SHP77 (cell line): ENCODE data around the gene MME.
"Not testable (repeated sequence)": the region's sequence is repeated elsewhere in the genome, so short reads cannot be mapped to it uniquely, and the experiment has no call there.

Experiments
- DNase-seq, 2 experiments: peaks; one replicate each; lab custom pipeline; 2025; lab: John Stamatoyannopoulos, UW

The MME gene

DNA sequence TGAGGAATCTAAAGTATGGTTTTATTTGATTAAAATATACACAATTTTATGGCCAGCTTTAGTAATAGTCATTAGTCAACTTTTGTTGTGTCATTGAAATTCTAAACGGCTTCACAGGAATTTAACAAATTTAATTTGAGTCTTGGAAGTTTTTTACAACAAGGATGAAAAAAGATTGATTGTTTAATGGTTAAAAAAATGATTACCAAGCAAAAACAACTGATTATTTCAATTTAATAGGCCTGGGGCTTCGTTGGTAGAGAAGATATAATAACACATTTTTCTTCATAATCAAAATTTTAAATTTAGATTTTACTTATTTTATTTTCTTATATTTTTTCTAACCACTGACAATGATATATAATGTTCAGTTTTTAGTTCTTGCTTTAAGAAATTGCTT is 4.4 kb downstream of the MME start:
- DNase-seq: no peak

DNA sequence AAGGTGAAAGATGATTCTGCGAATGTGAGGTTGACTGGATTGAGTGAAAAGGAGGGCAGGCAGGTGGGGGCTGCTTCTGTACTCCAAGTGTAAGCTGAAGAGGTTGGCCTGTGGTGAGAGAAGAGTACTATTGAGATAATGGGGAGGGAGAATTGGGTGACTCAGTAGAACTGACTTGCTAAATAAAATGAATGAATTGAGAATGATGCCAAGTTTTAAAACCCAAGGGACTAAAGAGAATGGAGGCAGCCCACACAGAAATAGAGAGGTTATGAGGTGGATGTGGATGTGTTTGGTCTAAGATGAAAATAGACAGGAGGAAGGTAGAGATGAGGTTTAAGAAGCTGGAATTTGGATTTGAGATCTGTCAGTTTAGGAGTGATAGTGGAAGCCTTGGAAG is 5.9 kb downstream of the MME start:
- no peak for DNase-seq

DNA sequence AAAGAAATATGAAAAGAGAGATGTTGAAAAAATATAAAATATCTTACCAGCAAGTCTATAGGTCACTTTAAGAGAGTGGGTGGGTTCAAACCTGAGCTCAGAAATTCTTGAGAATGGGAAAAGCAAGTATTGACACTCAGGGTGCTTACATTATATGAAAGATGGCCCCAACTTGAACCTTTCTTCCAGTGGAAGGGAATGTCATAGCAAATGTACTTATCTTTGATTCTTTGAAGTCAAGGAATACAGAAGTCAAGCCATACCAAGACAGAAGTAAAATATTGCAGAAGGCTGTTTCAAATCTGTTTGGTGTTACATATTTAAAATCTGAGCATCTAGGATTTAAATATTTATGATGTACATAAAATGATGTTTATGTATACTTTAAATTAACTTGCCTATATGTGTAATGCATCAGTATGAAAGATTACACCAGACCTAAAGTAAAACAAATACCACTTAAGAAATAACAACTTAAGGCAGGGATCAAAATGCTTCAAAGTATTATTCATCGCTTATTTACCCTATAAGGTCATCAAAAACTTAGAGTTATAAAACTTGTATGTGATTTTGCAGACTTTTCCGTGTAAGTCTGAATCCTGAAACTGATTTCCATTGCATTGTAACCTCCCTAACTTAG is 8.7 kb downstream of the MME start:
- DNase-seq: no peak

DNA sequence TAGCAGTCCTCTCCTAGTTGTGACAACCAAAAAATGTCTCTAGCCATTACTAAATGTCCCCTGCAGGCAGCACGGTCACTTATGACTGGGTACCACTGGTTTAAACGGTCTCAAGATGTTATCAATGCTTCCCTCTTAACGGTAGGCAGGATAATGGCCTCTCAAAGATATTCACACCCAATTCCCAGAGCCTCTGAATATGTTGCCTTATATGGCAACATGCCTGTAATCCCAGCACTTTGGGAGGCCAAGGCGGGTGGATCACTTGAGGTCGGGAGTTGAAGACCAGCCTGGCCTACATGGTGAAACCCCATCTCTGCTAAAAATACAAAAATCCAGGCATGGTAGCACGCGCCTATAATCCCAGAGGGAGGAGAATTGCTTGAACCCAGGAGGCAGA is 9.4 kb downstream of the MME start:
- DNase-seq: no peak

DNA sequence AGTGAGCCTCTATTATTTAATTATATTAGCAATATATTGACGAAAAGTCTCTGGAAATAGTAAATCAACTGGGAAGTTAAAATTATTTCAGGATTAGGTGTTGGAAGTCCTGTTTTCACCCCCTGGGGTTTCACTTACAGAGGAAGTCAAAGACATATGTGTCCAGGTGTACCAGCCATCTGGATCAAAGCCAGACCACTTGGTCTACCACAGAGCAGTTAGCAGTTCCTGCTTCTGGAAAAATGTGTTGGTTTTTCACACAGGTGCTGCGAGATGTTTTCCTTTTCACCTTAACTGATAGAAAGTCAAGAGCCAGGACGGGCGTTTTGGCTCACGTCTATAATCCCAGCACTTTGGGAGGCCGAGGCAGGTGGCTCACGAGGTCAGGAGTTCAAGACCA is 13.1 kb downstream of the MME start:
- peak in 1 of 2 experiments; percentile 38 for DNase-seq

DNA sequence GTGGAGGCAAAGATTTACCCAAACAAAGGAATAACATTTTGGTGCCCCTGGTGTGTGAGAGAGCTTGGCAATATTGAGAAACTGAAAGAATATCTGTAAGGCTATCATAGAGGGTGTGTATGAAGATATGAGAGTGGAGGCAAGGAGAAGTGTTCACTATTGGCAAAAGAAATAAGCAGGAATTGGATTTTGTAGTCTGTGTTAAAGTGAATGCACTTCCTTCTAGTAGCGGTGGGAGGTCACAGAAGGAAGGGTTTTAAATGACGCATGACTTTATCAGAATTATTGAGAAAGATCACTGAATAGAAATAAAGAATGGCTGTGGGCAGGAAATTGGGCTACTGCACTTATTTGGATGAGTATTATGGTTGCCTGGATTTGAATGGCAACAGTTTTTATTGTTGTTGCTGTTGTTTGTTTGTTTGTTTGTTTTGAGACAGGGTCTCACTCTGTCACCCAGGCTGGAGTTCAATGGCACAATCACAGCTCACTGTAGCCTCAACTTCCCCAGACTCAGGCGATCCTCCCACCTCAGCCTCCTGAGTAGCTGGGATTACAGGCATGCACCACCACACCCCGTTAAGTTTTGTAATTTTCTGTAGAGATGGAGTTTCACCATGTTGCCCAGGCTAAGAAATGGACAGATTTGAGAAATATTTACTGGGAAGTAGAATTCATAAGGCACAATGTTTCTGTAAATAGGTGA is 16.3 kb downstream of the MME start:
- no peak for DNase-seq

DNA sequence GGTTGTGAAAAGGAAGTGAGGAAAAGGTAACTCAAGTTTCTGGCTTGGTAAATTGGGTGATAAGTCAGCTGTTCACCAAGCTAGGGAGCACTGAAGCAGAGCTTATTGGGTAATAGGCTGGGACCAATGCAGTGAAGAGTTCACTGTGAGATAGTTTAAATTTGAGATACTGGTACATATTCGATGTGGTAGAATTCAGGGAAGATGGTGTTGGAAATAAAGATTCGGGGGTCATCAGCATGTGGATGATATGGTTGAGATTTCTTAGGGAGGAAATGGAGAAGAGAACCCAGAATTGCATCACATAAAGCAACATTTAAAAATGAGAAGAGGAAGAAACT is 16.9 kb downstream of the MME start:
- no peak for DNase-seq

DNA sequence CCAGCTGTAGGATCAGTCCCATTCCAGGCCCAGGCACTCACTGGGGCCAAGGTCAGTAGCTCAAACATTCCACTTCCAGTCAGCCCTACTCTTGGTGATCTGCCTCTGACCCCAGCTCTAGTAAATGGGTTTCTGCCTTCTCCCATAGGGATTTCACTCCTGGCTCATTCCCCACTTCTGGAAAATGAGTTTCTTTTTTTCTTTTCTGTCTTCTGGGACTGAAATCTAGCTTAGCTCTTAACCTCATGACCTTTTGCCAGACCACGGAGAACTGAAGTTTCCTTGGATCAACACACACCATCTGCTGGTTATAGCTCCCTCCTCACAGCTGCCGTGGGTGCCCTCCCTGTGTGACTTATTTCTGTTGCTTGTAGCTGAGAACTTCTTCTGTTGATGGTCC is 21.3 kb downstream of the MME start:
- DNase-seq: no peak

DNA sequence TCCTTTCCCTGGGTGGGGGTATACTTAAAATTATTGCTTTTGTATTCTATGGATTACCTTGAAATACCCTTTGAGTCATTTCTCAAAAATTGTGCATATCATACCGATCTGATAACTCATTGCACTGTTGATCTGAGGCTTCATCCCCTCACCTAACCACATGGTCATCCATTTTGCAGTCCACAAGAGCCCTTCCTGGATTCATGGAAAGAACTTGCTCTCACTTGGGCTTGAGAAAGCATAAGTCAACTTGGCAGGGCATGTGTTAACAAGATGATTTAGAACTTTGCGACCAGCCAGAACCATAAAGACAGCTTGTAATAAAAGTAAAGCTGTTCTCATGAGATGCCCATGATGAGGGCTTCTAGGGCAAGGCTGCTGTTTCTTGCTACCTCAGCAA is 22.2 kb downstream of the MME start:
- no peak for DNase-seq

DNA sequence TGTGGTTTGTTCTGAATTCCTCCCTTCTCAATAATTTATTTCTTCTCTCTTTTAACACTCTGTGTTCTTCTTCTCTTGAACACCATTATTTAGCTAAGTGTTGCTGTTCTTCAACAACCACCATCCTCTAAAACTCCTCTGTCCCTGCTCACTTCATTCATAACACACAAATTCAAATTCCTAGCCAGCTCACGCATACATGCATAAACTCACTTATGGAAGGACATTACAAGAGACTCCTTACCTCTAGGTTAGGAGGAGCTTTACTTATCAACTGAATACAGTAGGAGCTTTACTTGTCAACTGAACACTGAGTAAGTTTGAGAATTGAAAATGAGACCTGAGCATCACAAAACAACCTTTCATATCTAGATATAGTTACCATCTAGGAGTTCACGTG is 23.6 kb downstream of the MME start:
- no peak for DNase-seq

DNA sequence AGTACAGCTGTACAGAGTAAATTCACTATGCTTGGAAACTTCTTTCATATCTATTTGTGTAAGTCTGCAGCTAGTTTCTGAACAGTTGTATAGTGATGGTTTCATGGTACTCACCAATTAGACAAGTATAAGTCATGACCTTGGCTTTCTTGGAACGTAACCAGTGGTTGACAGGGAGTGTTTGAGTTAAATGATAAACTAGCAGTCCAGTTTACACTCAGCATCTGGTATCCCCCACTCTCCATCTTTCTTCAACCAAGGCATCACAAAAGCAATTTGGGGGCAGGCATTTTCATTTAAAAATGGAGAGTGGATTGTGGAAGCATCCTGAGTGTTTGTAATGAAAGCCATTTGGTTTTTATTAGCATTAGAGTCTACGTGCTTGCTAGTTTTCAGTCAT is 26.0 kb downstream of the MME start:
- no peak for DNase-seq

DNA sequence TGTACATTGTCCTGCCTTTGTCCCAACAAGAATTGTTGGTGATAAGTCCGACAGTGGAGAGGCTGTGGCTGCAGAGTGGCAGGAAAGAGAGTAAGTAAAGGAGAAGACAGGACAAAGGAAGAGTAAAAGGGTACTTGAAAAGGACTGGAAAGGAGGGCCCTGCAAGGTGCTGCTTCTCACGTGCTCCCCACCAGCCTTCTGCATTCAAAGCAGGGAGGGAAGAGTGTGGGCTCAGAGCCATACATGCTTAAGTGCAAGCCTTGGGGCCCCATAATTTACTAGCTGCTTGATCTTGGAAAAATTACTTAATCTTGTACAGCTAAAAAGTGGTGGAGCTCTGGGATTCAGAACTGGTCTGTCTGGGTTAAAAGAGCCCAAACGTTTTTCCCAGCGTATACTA is 29.9 kb downstream of the MME start:
- no peak for DNase-seq

DNA sequence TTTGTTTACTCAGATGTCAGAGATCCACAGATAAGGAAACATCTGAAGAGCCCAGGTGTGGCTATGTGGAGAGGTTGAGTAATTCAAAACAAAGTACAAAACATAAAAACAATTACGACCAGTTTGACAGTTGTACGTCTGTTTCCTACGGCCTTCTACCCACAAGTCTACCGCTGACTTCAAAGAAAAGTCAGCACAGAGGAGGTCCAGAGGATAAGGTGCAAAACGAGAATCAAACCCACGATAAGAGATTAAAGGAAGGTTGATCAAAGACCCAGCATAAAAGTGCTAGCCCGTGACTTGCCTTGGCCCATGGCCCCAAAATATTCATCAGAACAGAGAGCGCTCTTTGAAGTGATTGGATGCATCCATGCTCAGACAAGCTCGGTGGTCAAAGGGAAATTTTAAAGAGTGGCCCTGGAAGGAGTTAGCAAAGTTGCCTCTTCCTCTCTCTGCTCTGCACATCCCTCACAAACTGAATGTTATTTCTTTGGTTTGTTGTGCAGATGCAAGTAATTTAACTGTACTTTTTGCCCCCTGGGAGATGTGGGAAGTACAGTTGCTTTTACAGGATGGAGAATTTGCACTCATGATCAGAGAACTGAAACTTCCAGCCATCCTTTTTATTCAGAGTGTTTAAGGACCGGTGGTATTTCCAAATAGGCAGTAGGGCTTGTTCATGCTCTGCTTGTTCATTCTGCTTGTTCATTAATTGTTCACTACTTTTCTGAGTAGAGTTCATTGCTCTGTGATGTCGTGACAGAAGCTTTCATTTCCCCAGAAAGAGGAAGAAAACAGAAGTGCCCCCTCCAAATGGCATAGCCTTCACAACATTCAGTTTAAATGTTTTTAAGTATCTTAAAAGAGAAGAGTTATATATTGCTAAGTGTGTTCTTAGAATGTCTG is 31.1 kb downstream of the MME start:
- no peak for DNase-seq

DNA sequence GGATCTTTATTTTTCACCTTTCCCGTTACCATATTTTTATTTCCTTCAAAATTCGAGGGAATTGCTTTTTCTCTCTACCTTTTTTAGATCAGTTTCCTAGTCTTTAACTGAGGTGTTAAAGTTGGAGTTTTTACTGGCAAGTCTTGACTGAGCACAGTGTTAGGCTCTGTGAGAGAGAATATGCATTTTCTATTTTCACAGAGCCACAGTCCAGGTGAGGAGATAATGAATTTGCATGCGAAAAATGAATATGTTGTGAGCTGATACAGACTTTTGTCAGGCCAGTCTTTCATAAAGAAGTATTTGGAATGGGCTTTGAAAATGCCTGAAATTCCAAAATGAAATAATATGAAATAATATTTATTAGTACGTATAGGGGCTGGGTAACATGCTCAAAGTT is 31.9 kb downstream of the MME start:
- no peak for DNase-seq

DNA sequence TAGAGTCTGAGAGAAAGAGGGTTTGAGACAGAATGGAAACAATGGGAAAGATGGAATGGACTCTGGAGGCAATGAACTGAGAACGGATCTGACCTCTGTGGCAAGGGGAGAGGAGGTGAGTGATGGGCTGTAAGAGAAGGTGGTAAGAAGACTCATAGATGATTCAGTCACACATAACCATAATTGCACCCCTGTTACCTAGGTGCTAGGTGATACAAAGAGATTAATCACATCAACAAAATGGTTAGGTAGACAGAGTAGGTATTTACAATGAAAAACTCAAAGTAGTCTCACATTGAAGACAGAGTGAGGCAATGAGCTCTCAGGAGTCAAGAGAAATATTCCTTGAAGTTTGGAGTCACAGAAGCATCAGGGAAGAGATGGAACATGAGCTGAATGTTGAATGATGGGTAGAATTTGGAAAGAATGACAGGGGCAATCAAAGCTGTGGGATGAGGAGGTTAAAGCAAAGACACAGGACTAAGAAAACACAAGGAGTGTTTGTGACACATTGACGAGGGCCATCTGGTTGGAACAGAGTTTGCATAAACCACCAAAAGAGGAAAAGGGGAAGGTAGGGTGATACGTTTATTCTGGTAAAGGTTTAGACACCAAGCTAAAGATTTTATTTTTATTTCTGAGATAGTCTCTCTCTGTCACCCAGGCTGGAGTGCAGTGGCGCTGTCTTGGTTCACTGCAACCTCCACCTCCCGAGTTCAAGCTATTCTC is 32.7 kb downstream of the MME start:
- no peak for DNase-seq

DNA sequence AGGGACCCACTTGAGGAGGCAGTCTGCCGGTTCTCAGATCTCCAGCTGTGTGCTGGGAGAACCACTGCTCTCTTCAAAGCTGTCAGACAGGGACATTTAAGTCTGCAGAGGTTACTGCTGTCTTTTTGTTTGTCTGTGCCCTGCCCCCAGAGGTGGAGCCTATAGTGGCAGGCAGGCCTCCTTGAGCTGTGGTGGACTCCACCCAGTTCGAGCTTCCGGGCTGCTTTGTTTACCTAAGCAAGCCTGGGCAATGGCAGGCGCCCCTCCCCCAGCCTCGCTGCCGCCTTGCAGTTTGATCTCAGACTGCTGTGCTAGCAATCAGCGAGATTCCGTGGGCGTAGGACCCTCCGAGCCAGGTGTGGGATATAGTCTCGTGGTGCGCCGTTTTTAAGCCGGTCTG is 44.6 kb downstream of the MME start:
- DNase-seq: not testable (repeated sequence)

DNA sequence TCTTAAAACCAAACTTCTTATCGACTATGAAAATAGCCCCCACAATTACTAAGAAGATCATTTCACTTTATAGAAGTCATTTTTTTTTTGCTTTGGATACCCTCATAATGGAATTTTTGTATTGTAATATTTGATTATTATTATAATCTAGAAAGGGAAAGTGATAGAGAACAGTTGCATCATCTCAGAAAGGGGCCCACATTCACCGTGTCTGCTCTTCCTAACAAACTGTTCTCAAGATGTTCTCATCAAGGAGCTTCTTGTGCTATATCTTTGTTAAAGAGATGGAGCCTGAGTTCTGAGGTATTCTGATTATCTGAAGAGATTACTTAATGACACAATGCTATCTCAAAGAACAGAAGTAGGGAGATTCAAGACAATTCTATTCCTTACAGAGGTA is 49.3 kb downstream of the MME start:
- DNase-seq: no peak

DNA sequence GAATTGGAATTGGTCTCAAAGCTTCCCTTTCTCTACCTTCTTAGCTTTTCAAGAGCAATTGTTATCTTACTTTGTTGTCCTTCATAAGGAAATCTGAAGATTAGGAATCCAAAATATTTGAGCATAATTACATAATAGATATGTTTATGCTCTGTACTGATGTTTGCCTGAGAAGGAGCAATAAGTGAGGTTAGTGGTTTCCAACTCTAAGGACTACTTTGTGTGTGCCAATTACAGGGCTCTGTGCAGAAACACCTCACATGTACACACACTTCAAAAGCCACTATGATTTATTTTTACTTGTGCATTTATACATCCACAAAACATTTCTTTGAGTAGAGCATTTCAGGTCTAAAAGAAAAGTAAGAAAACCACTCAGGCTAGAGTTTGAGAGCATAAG is 49.9 kb downstream of the MME start:
- DNase-seq: no peak

DNA sequence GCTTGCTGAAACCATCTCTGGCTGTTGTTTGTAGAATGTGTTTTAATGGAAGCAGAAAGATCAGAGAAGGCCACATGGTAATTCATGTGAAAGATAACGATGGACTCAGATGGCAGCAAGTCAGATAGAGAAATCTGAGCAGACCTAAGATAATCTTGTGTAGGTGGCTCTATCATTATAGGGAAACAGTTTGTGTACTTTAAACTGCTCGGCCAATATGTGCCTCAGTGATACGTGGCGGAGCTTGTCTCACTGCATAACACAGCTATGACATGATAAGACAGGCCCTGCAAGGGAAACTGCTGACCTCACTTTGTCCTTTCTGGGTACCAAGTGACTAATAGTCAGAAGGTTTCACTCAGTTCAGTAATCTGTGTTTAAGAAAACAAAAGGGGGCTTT is 51.0 kb downstream of the MME start:
- no peak for DNase-seq

DNA sequence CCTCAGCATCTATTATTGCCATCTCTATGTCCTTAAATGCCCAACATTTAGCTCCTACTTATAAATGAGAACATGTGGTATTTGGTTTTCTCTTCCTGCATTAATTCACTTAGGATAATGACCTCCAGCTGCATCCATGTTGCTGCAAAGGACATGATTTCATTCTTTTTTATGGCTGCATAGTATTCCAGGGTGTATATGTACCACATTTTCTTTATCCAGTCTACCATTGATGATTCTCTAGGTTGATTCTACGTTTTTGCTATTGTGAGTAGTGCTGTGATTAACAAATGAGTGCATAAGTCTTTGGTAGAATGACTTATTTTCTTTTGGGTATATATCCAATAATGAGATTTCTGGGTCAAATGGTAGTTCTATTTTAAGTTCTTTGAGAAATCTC is 54.2 kb downstream of the MME start:
- DNase-seq: not testable (repeated sequence)

DNA sequence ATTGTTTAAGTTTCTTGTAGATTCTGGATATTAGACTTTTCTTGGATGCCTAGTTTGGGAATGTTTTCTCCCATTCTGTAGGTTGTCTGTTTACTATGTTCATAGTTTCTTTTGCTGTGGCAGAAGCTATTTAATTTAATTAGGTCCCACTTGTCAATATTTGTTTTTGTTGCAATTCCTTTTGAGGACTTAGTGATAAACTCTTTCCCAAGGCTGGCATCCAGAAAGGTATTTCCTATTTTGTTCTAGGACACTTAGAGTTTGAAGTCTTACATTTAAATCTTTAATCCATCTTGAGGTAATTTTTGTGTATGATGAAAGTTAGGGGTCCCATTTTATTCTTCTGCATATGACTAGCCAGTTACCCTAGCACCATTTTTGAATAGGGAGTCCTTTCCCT is 54.9 kb downstream of the MME start:
- DNase-seq: no peak

DNA sequence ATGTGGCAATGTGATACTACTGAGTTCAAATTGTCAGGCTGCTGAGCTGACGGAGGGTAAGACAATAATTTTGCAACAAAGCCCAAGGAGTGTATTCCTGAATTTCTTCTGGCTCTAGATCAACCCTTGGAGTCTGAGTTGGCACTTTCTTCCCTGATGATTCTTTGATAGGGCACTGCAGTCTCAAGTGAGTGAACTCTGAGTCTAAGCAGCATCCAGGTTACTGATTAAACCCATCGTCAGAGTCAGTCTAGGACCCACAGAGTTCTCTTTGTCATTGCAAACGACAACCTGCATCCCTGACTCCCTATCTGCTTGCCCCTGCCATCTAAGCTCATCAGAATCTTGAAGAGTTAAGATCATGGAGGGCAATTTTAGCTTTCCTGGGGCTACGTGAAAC is 58.6 kb downstream of the MME start:
- no peak for DNase-seq

DNA sequence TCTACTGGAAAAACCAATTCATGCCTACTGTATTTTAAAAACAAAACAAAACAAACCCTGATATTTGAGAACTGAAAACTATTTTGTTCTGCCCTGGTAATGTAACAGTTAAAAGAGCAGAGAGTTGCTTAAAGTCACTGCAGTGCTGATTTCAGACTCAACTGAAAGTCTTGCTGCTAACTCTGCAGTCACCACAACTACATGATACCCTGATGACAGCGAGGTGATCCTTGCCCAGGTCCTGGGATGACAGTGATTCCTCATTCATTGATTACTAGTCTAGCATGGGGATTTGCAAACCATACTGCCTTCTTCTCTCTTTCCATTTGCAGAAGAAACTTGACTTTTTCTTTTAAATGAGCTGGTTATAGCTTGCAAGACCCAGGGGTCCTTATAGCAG is 67.5 kb downstream of the MME start:
- no peak for DNase-seq
